PC-3 (cell line): ENCODE data around the gene CCDC28A. TPM values are rescaled to one million over a fixed set of nuclear protein-coding genes. Genes with fewer than 3 reads are reported as not detected.

ENCODE experiments used
- ATAC-seq: fragments of 200-7000 bp; cut with Tn5 transposase; 2 replicates; pipeline ENCODE4 v1.9.1; 2020; ENCODE audit warnings: mild to moderate bottlenecking, moderate library complexity
- BruUV-seq: library from RNA; stranded (reverse); fragments of 400-500 nt; replicated peaks from 2 replicates; lab custom pipeline; 2021; lab: Mats Ljungman, UMichigan
- CTCF ChIA-PET: fragments of 300-600 bp; sonication (Branson Sonifier 250); formaldehyde crosslinking; loops from one replicate; lab custom pipeline; 2022; ENCODE audit warnings: antibody characterized with exemption; lab: Charles Lee
- POLR2A ChIA-PET: fragments of 300-600 bp; sonication (Branson Sonifier 250); formaldehyde crosslinking; loops from one replicate; lab custom pipeline; 2022; ENCODE audit warnings: antibody characterized with exemption; ENCODE audit not compliant: unreplicated experiment; lab: Charles Lee
- DNase-seq: peaks from one replicate; pipeline ENCODE4 v3.0.0-alpha.2; 2015
- H2AFZ ChIP-seq: fragments of 300-600 bp; sonication (generic); 2 replicates; pipeline ENCODE4 v1.6.0; 2016; ENCODE audit warnings: antibody characterized with exemption, low read length
- H3F3A ChIP-seq: fragments of 300-600 bp; sonication (generic); one replicate; pipeline ENCODE4 v1.6.0; 2017; ENCODE audit warnings: antibody characterized with exemption, low read length, control low read depth, mild to moderate bottlenecking; ENCODE audit not compliant: unreplicated experiment
- H3K27ac ChIP-seq: fragments of 300-600 bp; sonication (generic); 2 replicates; pipeline ENCODE4 v1.5.1; 2016; ENCODE audit warnings: mild to moderate bottlenecking, low read length
- H3K27me3 ChIP-seq: fragments of 300-600 bp; sonication (generic); 2 replicates; pipeline ENCODE4 v1.6.1; 2016; ENCODE audit warnings: low read length, mixed read lengths
- H3K36me3 ChIP-seq: fragments of 300-600 bp; sonication (generic); 2 replicates; pipeline ENCODE4 v1.6.1; 2016; ENCODE audit warnings: low read depth, mixed run types, low read length, mixed read lengths
- H3K4me1 ChIP-seq: fragments of 300-600 bp; sonication (generic); 2 replicates; pipeline ENCODE4 v1.5.1; 2016; ENCODE audit warnings: low read length; ENCODE audit not compliant: insufficient read depth
- H3K4me2 ChIP-seq: fragments of 300-600 bp; sonication (generic); 2 replicates; pipeline ENCODE4 v1.6.0; 2016; ENCODE audit warnings: low read length
- H3K4me3 ChIP-seq: fragments of 300-600 bp; sonication (generic); 2 replicates; pipeline ENCODE4 v1.5.1; 2016; ENCODE audit warnings: mild to moderate bottlenecking, low read length, mixed read lengths
- H3K79me2 ChIP-seq: fragments of 300-600 bp; sonication (generic); 2 replicates; pipeline ENCODE4 v1.6.1; 2017; ENCODE audit warnings: low read length, mixed read lengths
- H3K9ac ChIP-seq: fragments of 300-600 bp; sonication (generic); 2 replicates; pipeline ENCODE4 v1.6.0; 2016; ENCODE audit warnings: mild to moderate bottlenecking, low read length
- H3K9me2 ChIP-seq: fragments of 300-600 bp; sonication (generic); replicated peaks from 2 replicates; pipeline ENCODE4 v1.6.1; 2016; ENCODE audit warnings: mixed run types, low read length, mixed read lengths
- H3K9me3 ChIP-seq: fragments of 300-600 bp; sonication (generic); 2 replicates; pipeline ENCODE4 v1.6.1; 2016; ENCODE audit warnings: low read length, mixed read lengths
- H4K20me1 ChIP-seq: fragments of 300-600 bp; sonication (generic); 2 replicates; pipeline ENCODE4 v1.6.1; 2016; ENCODE audit warnings: low read length, mixed read lengths
- CTCF ChIP-seq: fragments of 300-600 bp; sonication (generic); conservative IDR thresholded peaks from 2 replicates; pipeline ENCODE4 v1.5.1; 2017; ENCODE audit warnings: antibody characterized with exemption, low read depth, mild to moderate bottlenecking, low read length
- EZH2 ChIP-seq: fragments of 300-600 bp; sonication (generic); IDR thresholded peaks from one replicate; pipeline ENCODE4 v1.6.1; 2017; ENCODE audit warnings: antibody characterized with exemption, mild to moderate bottlenecking, low read length; ENCODE audit not compliant: unreplicated experiment
- EZH2phosphoT487 ChIP-seq: fragments of 300-600 bp; sonication (generic); IDR thresholded peaks from 2 replicates; pipeline ENCODE4 v1.6.1; 2018; ENCODE audit warnings: mild to moderate bottlenecking, antibody characterized with exemption, low read length, borderline replicate concordance
- intact Hi-C: fragments of 100-400 bp; cut with micrococcal nuclease; formaldehyde crosslinking; loops from 2 replicates; pipeline ENCODE4 v1.9.0; 2023
- total RNA-seq: library from RNA; depleted of rRNA; stranded (reverse); fragments of >200 nt; gene quantifications from 2 replicates; pipeline ENCODE4 v1.2.3, GENCODE V29; 2014

The CCDC28A gene
- total RNA-seq, 1 experiment from 2014 or later, result 5.8 TPM

- ATAC-seq, result peak; percentile 57
- Histone ChIP-seq H3K9ac (no peak overlapping the region), H3K79me2 (no peaks in the 10 kb centered on the region), H3F3A (no peaks in the 10 kb centered on the region), H3K9me2 (no peaks in the 10 kb centered on the region), H4K20me1 (no peaks in the 10 kb centered on the region), H3K4me3 (no peak overlapping the region), H3K36me3 (no peaks in the 10 kb centered on the region), H3K4me1 (peaks cover 36% of the 10 kb centered on the region), H3K27me3 (no peaks in the 10 kb centered on the region), H2AFZ (peak overlapping the region; percentile 52), H3K4me2 (no peak overlapping the region), H3K27ac (peak overlapping the region; percentile 99), H3K9me3 (no peaks in the 10 kb centered on the region)
- CTCF ChIA-PET, result interaction anchor here (0.6 to 1.0 kb wide), 5 partner anchors 9 to 225 kb away, joined by 3 to 7 read pairs (median 4); no protein-coding TSS in a partner anchor
- DNase-seq, result peak; percentile 69
- intact Hi-C loops, result loop anchor here (1.0 to 10.0 kb wide), 5 partner anchors 156 to 549 kb away; partner anchors contain the start of gene REPS1
- POLR2A ChIA-PET, result no interaction called here
- TF ChIP-seq EZH2 (no peak), EZH2phosphoT487 (no peak), CTCF (peak; percentile 68)
- no TSS peak for BruUV-seq
These were observed 42.4 kb downstream of the CCDC28A start for GRCh38 chr6:138815797-138816528.

- Histone ChIP-seq H3K9me3 (no peaks in the 10 kb centered on the region), H3F3A (no peaks in the 10 kb centered on the region), H3K4me3 (no peak overlapping the region), H4K20me1 (no peaks in the 10 kb centered on the region), H3K4me1 (peaks cover 36% of the 10 kb centered on the region), H3K9ac (peak overlapping the region; percentile 84), H3K4me2 (peak overlapping the region; percentile 63), H3K27ac (peak overlapping the region; percentile 99), H3K79me2 (no peaks in the 10 kb centered on the region), H3K9me2 (no peaks in the 10 kb centered on the region), H2AFZ (0 out of 2 replicates have a peak overlapping the region, but pooled peaks have one; percentile 23), H3K36me3 (no peaks in the 10 kb centered on the region), H3K27me3 (no peaks in the 10 kb centered on the region)
- ATAC-seq (peak; percentile 88), DNase-seq (peak; percentile 98)
- ChIA-PET CTCF (no interaction called here), POLR2A (no interaction called here)
- TF ChIP-seq EZH2 (no peak), CTCF (no peak), EZH2phosphoT487 (no peak)
- no TSS peak for BruUV-seq
- intact Hi-C loops, result loop anchor here (2.0 to 10.0 kb wide), 4 partner anchors 155 to 547 kb away; no protein-coding TSS in a partner anchor
These were observed 44.2 kb downstream of the CCDC28A start for GRCh38 chr6:138817799-138818198.
